Left ventricle myocardium inferior (tissue), 1 donor: ENCODE results near the gene FGFR2. TPM values are rescaled to one million over a fixed set of nuclear protein-coding genes. Genes with fewer than 3 reads are reported as not detected.

ENCODE experiments used
- DNase-seq: peaks from one replicate; pipeline ENCODE4 v3.0.0-alpha.2; 2020
- H3K27ac ChIP-seq: fragments of 200-600 bp; replicated peaks from 2 replicates; pipeline ENCODE4 v1.8.0; 2021
- H3K27me3 ChIP-seq: fragments of 200-600 bp; 2 replicates; pipeline ENCODE4 v1.8.0; 2021; ENCODE audit warnings: low read depth
- H3K36me3 ChIP-seq: fragments of 200-600 bp; 2 replicates; pipeline ENCODE4 v1.8.0; 2021
- H3K4me1 ChIP-seq: fragments of 200-600 bp; 2 replicates; pipeline ENCODE4 v1.8.0; 2021
- H3K4me3 ChIP-seq: fragments of 200-600 bp; 2 replicates; pipeline ENCODE4 v1.8.0; 2021; ENCODE audit warnings: mild to moderate bottlenecking, moderate library complexity
- H3K9me3 ChIP-seq: fragments of 200-600 bp; replicated peaks from 2 replicates; pipeline ENCODE4 v1.8.0; 2021
- intact Hi-C: fragments of 100-400 bp; cut with micrococcal nuclease; formaldehyde crosslinking; loops from one replicate; pipeline ENCODE4 v1.11.0; 2022
- total RNA-seq: library from RNA; stranded (reverse); fragmentation: NEBNext Ultra II Directional; extraction: Animal tissue kit (Norgen Biotek cat#: 25700); gene quantifications from one replicate; pipeline ENCODE4 v1.2.1, GENCODE V29; 2021
- TF ChIP-seq, protein P1 (sequence below): fragments of 200-600 bp; IDR thresholded peaks from 2 replicates; pipeline ENCODE4 v1.8.0; 2021; ENCODE audit warnings: antibody characterized with exemption, mild to moderate bottlenecking, borderline replicate concordance
- donor health status: DM: no; HTN: yes; CAD: no; lungs with severe emphysema.

FGFR2 gene
- total RNA-seq, 1 donor from 2014 or later: 0.36 TPM

DNA sequence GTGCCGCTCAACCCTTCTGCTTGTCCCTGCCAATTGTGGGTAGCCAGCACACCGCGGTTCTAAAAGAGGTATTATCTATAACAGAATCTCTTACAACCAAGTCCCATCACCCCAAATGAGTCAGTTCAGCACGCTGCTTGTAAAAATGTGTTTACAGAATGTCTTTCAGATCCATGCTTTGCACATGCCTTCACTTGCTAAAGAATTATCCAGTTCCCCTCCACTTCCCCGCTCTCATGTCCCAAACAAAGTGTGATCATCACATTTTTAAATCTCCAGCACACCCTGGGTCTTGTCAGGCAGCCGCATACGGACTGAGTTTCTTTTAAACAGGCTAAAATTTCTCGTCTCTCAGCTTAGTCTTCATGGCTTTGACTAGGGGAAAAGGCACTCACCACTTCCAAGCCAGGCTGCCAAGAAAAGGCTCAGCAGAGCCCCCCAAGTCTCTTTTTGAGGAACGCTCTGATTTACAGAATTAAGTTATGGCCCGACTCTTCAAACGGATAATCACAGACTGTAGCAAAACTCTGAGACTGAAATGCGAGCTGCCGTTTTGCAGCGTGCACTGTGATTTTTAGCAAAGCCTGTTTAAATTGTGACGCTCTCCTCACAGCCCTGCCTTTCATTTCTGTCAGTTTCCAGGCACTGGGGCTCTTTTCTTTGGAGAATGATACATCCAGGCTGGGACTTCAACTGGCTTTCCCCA is 29.8 kb upstream of the FGFR2 start:
- DNase-seq: no peak
- peaks cover 60% of the 10 kb centered on the region for H3K27me3 ChIP-seq
- no peak overlapping the region for H3K4me3 ChIP-seq
- H3K9me3 ChIP-seq: no peaks in the 10 kb centered on the region
- no peaks in the 10 kb centered on the region for H3K4me1 ChIP-seq
- intact Hi-C loops: no loop called here
- no peak overlapping the region for H3K27ac ChIP-seq
- no peaks in the 10 kb centered on the region for H3K36me3 ChIP-seq
- TF ChIP-seq, protein P1, sequence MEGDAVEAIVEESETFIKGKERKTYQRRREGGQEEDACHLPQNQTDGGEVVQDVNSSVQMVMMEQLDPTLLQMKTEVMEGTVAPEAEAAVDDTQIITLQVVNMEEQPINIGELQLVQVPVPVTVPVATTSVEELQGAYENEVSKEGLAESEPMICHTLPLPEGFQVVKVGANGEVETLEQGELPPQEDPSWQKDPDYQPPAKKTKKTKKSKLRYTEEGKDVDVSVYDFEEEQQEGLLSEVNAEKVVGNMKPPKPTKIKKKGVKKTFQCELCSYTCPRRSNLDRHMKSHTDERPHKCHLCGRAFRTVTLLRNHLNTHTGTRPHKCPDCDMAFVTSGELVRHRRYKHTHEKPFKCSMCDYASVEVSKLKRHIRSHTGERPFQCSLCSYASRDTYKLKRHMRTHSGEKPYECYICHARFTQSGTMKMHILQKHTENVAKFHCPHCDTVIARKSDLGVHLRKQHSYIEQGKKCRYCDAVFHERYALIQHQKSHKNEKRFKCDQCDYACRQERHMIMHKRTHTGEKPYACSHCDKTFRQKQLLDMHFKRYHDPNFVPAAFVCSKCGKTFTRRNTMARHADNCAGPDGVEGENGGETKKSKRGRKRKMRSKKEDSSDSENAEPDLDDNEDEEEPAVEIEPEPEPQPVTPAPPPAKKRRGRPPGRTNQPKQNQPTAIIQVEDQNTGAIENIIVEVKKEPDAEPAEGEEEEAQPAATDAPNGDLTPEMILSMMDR: no peak

DNA sequence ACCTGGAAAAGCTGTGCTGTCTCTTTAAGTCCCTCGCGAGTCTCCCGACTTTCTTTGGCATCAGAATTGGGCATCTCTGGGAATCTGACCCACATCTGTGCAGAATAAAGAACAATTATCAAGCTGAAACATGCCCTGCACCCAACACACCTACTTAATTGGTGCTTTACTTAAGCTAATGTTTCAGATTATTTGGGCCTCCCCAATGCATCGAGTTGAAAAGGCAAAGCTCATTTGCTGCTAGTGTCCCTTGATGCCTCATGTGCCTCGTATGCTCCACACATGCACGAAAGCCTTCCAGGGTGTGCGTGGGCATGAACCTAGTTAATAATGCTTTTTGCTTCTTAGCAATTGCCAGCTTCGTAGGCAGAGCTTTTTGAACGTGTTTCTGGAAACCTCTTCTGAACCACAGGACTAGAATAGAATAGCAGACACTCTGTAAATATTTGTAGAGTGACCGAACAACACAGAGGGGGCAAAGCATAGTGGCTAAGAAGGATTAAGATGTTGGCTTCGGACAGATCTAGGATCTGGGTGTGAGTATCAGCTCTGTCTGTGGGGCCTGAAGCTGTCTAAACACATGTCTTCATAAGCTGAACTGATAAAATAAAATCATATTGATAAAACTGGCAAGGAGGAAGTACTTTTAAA is 26.7 kb upstream of the FGFR2 start:
- Histone ChIP-seq H3K27me3 (peaks cover 69% of the 10 kb centered on the region), H3K4me3 (no peak overlapping the region), H3K9me3 (no peaks in the 10 kb centered on the region), H3K27ac (no peak overlapping the region), H3K36me3 (no peaks in the 10 kb centered on the region), H3K4me1 (no peaks in the 10 kb centered on the region)
- intact Hi-C loops: no loop called here
- TF ChIP-seq, protein P1: no peak
- DNase-seq: no peak

DNA sequence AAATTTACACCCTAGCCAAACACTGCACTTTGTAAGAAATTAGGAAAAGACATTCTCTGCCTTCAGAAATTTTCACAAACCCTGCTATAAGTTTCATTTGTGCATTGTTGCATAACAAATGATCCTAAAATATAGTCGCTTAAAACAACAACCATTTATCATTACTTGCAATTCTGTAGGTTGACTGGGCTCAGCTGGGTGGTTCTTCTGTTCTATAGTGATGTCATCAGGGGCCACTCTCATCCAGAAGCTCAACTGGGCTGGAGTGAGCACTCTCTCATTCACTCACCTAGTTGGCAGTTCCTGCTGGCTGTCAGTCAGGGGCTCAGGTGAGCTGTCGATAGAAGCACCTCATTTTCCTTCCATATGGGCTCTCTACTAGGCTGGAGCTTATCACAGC is 20.7 kb upstream of the FGFR2 start:
- no peak for DNase-seq
- H3K27me3 ChIP-seq: peaks cover 64% of the 10 kb centered on the region
- H3K27ac ChIP-seq: no peak overlapping the region
- TF ChIP-seq, protein P1: no peak
- intact Hi-C loops: no loop called here
- H3K9me3 ChIP-seq: peaks cover 14% of the 10 kb centered on the region
- H3K4me3 ChIP-seq: no peak overlapping the region
- H3K4me1 ChIP-seq: no peaks in the 10 kb centered on the region
- no peaks in the 10 kb centered on the region for H3K36me3 ChIP-seq

DNA sequence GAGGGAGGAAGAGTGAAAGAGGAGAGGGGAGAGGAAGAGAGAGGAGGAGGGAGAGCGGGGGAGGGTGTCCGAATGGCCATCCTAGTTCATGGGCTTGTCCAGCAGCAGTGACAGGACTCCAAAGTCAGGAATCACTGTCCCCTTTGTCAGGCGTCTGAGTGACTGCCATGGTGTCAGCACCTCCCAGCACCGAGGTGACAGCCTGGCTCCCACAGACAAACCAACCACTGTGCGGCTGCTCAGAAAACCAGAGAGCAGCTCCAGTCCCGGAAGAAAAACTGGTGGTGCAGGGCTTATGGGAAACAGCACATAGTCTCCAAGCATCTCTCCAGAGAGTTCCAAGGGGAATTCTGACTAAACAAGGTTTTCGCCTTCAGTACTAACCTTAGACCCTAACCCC is 18.9 kb upstream of the FGFR2 start:
- Histone ChIP-seq H3K4me1 (no peaks in the 10 kb centered on the region), H3K36me3 (no peaks in the 10 kb centered on the region), H3K9me3 (peaks cover 14% of the 10 kb centered on the region), H3K4me3 (no peak overlapping the region), H3K27ac (no peak overlapping the region), H3K27me3 (peaks cover 52% of the 10 kb centered on the region)
- no peak for DNase-seq
- TF ChIP-seq, protein P1: no peak
- intact Hi-C loops: no loop called here

DNA sequence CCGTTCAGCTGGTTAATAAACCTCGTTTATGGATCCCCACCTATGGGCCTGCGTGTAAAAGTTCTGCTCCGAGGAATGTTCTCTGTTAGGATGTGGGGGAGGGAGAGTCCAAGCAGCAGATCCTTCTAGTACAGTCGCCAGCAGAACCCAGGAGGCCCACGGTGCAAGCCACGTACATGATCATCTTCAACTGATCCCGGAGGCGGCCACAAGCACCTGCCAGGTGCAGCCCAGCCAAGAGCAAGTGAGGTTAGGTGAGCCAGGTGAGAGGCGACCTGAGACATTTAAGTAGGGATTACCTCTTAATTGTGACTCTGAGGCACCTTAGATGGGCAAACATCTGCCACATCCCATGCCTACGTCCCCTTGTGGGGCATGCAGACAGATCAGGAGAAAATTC is 18.0 kb upstream of the FGFR2 start:
- peaks cover 56% of the 10 kb centered on the region for H3K27me3 ChIP-seq
- no peak overlapping the region for H3K27ac ChIP-seq
- TF ChIP-seq, protein P1: no peak
- H3K4me1 ChIP-seq: no peaks in the 10 kb centered on the region
- H3K9me3 ChIP-seq: peaks cover 14% of the 10 kb centered on the region
- intact Hi-C loops: no loop called here
- H3K4me3 ChIP-seq: no peak overlapping the region
- no peak for DNase-seq
- H3K36me3 ChIP-seq: no peaks in the 10 kb centered on the region
